ENCODE measurements around the gene LY86. TPM values are rescaled to one million over a fixed set of nuclear protein-coding genes. Genes with fewer than 3 reads are reported as not detected.

LY86 gene
- total and polyA plus RNA-seq, 10 of the 15 experiments (the other 5 are each of a cell fraction or from before 2014, with no cell fraction given) = 68.2 to 457 (median 128) TPM

GRCh38 chr6:6546318-6547109 lies 42.0 kb upstream of the LY86 start (continued):
- TF ChIP-seq, protein P1, sequence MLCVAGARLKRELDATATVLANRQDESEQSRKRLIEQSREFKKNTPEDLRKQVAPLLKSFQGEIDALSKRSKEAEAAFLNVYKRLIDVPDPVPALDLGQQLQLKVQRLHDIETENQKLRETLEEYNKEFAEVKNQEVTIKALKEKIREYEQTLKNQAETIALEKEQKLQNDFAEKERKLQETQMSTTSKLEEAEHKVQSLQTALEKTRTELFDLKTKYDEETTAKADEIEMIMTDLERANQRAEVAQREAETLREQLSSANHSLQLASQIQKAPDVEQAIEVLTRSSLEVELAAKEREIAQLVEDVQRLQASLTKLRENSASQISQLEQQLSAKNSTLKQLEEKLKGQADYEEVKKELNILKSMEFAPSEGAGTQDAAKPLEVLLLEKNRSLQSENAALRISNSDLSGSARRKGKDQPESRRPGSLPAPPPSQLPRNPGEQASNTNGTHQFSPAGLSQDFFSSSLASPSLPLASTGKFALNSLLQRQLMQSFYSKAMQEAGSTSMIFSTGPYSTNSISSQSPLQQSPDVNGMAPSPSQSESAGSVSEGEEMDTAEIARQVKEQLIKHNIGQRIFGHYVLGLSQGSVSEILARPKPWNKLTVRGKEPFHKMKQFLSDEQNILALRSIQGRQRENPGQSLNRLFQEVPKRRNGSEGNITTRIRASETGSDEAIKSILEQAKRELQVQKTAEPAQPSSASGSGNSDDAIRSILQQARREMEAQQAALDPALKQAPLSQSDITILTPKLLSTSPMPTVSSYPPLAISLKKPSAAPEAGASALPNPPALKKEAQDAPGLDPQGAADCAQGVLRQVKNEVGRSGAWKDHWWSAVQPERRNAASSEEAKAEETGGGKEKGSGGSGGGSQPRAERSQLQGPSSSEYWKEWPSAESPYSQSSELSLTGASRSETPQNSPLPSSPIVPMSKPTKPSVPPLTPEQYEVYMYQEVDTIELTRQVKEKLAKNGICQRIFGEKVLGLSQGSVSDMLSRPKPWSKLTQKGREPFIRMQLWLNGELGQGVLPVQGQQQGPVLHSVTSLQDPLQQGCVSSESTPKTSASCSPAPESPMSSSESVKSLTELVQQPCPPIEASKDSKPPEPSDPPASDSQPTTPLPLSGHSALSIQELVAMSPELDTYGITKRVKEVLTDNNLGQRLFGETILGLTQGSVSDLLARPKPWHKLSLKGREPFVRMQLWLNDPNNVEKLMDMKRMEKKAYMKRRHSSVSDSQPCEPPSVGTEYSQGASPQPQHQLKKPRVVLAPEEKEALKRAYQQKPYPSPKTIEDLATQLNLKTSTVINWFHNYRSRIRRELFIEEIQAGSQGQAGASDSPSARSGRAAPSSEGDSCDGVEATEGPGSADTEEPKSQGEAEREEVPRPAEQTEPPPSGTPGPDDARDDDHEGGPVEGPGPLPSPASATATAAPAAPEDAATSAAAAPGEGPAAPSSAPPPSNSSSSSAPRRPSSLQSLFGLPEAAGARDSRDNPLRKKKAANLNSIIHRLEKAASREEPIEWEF (IDR thresholded peaks at IDR 0.05; ENCODE audit: insufficient replicate concordance, low read depth, low read length) = peak; percentile 71
- TF ChIP-seq SUPT20H (IDR thresholded peaks at IDR 0.05; ENCODE audit: borderline replicate concordance, control insufficient read depth, low read depth, low read length) (no peak), BACH1 (IDR thresholded peaks at IDR 0.05; ENCODE audit: borderline replicate concordance) (peak; percentile 68; the same call in 1 of the 2 replicates), RBBP5 (conservative IDR thresholded peaks at IDR 0.05) (no peak), MYC (IDR thresholded peaks at IDR 0.05; ENCODE audit: insufficient read depth, insufficient read length, insufficient replicate concordance, low read length, severe bottlenecking) (peak; percentile 35), ZBED1 (IDR thresholded peaks at IDR 0.05; ENCODE audit: borderline replicate concordance) (no peak), ZBTB33 (IDR thresholded peaks at IDR 0.05) (no peak), SMAD5 (IDR thresholded peaks at IDR 0.05; ENCODE audit: low read depth) (no peak), USF1 (IDR thresholded peaks at IDR 0.05; ENCODE audit: borderline replicate concordance, extremely low read length, insufficient read depth, low read depth, low read length) (peak; percentile 21), TCF7 (IDR thresholded peaks at IDR 0.05; ENCODE audit: borderline replicate concordance) (no peak)
- TF ChIP-seq, protein P2, sequence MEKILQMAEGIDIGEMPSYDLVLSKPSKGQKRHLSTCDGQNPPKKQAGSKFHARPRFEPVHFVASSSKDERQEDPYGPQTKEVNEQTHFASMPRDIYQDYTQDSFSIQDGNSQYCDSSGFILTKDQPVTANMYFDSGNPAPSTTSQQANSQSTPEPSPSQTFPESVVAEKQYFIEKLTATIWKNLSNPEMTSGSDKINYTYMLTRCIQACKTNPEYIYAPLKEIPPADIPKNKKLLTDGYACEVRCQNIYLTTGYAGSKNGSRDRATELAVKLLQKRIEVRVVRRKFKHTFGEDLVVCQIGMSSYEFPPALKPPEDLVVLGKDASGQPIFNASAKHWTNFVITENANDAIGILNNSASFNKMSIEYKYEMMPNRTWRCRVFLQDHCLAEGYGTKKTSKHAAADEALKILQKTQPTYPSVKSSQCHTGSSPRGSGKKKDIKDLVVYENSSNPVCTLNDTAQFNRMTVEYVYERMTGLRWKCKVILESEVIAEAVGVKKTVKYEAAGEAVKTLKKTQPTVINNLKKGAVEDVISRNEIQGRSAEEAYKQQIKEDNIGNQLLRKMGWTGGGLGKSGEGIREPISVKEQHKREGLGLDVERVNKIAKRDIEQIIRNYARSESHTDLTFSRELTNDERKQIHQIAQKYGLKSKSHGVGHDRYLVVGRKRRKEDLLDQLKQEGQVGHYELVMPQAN (conservative IDR thresholded peaks at IDR 0.05) = no peak; the same call in 1 of the 2 replicates
- TF ChIP-seq, protein P3, sequence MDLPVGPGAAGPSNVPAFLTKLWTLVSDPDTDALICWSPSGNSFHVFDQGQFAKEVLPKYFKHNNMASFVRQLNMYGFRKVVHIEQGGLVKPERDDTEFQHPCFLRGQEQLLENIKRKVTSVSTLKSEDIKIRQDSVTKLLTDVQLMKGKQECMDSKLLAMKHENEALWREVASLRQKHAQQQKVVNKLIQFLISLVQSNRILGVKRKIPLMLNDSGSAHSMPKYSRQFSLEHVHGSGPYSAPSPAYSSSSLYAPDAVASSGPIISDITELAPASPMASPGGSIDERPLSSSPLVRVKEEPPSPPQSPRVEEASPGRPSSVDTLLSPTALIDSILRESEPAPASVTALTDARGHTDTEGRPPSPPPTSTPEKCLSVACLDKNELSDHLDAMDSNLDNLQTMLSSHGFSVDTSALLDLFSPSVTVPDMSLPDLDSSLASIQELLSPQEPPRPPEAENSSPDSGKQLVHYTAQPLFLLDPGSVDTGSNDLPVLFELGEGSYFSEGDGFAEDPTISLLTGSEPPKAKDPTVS (IDR thresholded peaks at IDR 0.05; ENCODE audit: low read depth, low read length) = no peak

Data from GM12878 (cell line).